Stimulated activated CD4-positive, alpha-beta T cell treated with anti-CD3 and anti-CD28 coated beads, Interleukin-1b, Interleukin-23, amount 100 ng/mL, for 4 hours (primary cell): ENCODE measurements around the gene CISD1.
A peak's percentile ranks its signal among the peaks of the same experiment; 100 is the strongest.

Experiments
- DNase-seq, 2 donors: peaks; one replicate each; pipeline ENCODE4 v3.0.0-alpha.2; 2020; ENCODE audit warnings: low read depth in 2 of 2

The CISD1 gene

GRCh38 chr10:58265249-58265648 lies 3.7 kb upstream of the CISD1 start:
- DNase-seq = no peak

DNA sequence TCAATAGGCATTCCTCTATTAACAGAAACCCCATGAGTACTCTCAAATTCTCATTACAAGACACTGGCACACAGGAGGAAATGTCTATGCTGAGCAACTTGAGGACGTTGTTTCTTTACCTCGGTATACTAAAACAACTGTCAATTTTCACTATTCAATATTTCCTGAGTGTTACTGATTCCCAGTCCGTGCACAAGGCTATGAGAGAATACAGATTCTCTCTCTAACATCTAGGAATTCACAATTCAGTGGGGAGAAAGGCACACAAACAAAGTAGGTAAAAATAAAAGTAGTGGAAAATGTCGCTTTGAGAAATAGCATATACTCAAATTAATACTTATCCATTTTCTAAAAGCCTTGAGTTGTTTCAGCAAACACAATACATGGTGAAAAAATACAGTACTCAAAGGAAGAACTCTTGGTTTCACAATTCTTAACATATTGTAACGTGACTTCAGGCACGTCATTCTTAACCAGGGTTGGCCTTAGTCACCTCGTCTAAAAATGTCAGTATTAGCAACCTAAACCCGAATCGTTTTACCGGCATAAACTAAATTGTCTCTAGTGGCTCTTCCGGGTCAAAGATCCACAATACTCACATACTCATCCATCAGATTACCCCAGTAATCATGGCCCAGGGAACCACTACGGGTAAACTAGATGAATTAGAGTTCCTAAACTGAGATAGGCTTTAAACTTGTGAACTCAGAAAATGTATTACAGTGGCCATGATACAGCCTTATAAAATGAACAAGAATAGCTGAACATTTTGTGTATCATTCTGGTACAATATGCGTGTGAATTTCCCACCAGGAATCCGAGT lies 2.7 kb upstream of the CISD1 start:
- peak in 1 of 2 donors; percentile 6 for DNase-seq

DNA sequence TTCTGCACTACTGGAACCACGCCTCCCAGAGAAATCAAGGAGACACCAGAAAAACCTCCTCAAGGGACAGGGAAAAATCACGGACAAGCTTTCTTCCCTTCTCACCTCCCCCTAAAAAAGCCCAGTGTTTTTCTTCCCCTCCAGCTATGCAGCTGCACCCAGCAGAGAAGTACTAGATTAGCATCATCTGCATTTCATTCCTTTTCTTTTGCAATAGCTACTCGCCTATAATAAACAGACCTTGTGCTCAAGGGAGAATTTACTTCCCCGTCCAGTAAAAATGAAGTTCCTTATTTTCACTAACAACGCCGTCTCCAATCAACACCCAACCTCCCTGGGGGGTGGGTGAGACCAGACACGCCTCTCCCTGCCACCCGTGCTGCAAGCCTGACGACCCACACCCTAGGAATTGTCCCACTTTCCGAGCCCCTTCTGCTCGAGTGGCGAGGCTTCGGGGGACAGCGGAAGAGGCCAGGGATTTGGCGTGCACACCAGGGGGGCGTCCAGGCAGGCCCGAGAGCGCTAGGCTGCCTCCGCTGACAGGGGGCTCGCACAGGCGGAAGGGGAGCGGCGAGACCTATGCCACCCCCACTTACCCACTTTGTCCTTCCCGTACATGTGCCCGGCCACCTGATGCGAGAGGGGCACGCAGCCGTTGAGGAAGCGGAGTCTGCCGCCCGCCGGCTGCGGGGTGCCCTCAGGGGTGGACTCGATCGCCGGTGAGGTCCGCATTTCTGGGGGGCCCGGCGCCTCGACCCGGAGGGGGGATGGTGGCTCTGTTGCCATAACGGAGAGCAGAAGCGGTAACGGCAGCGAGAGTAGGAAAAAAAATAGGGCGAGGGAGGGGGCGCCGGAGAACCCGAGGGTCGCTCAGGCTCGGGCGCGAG lies 1.9 kb upstream of the CISD1 start:
- DNase-seq = peak; percentile 8 to 20

- DNase-seq = peak; percentile 87 to 90
Measured at GRCh38 chr10:58267713-58268453, 1.1 kb upstream of the CISD1 start, which contains the start of gene IPMK. TSS of gene IPMK (minus strand) at chr10:58267894. CDS start at chr10:58267611, 283 bp downstream.

DNA sequence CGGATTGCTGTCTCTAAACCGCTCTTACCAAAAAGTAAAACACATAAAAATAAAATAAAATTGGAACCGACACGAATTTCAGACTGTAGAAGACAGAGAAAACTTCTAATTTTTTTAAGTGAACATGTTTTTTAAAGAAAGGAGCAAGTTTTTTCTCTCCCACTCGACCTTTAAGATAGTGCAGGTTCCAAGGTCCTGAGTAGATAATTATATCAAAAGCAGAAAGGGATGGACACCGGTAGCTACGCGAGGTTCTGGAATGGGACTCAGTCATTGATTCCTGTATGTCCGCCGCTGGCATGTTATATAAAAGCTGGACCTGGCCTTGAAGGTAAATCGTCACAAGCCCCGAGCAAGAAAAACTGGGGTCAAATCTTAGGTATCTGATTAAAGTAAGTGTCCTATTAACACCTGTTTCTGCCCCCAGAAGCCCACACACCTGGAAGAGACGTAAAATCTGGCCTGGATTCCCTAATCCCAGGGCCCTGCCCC lies 462 bp upstream of the CISD1 start:
- DNase-seq = no peak

DNA sequence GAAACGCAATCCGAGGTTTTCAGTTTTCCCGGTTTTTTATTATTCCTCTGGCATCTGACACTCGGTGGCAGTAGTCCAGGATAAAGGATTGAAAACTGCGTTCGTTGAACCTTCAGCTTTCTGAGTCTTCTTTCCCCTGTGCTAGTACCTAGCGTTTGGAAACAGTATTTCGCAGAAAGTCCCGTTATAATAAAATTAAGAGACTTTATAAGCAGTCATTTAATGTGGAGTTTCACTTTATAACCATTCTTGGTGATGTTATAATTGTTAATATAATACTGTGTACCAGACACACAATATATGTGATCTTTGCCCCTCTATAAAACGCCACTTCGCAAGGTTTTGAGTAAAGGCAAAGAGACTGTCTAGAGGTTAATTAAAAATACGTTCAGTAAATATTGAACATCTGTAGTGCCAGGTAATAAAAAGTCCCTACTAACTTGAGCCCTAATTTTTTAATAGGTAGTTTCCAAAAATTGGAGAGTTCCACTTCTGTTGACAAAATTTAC lies 874 bp downstream of the CISD1 start:
- DNase-seq = no peak

- no peak for DNase-seq
Measured at GRCh38 chr10:58275261-58275660, 6.3 kb downstream of the CISD1 start.

DNA sequence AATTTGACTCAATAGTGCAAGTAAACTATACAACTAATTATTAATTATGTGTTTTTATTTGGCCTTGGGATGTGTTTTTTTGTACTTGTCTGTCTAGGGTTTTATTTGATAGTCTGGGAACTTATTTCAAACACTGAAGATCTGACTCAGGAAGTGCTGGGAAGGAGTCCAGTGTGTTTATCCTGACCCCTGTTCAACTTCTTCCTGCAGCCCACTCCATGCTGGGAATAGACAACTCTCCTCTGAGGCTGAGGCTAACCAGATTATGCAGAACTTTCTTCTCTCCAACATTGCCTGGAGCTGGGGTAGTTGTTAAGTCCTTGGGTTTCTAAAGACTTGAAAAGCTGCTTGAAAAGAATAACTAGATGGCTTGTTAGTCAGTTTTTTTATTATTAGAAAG lies 6.9 kb downstream of the CISD1 start:
- DNase-seq = no peak

GRCh38 chr10:58278274-58278961 lies 9.5 kb downstream of the CISD1 start:
- DNase-seq = no peak

DNA sequence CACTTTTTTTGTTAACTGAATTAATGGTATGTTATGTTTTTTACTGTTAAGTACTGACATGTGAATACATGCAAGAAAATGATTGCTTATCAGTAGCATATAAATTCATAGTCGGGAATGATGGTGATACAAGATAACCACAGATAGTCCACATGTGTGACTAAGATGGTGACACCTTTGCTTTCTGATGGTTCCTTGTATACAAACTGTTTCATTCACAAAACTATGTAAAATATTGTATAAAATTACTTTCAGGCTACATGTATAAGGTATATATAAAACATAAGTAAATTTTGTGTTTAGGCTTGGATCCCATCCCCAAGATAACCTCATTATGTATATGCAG lies 10.0 kb downstream of the CISD1 start:
- DNase-seq = no peak

DNA sequence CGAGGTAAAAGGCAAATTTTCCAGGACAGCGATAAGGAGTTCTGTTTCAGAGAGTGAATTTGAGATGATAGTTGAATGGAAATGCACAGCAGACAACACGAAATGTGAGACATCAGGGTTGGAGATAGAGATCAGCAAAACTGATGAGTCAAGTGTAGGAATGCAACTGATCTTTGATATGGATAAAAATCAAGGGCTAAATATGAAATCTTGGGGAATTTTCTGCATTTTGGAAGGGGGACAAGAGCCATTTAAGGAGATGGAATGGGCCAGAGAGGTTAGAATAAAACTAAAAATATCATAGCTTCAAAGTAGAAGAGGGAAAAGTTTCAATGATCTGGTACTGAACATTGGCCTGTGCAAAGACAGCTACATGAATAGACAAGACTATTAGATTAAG lies 11.5 kb downstream of the CISD1 start:
- DNase-seq = no peak

GRCh38 chr10:58281092-58281752 lies 12.3 kb downstream of the CISD1 start:
- DNase-seq = no peak

GRCh38 chr10:58282615-58283014 lies 13.7 kb downstream of the CISD1 start:
- DNase-seq = no peak

DNA sequence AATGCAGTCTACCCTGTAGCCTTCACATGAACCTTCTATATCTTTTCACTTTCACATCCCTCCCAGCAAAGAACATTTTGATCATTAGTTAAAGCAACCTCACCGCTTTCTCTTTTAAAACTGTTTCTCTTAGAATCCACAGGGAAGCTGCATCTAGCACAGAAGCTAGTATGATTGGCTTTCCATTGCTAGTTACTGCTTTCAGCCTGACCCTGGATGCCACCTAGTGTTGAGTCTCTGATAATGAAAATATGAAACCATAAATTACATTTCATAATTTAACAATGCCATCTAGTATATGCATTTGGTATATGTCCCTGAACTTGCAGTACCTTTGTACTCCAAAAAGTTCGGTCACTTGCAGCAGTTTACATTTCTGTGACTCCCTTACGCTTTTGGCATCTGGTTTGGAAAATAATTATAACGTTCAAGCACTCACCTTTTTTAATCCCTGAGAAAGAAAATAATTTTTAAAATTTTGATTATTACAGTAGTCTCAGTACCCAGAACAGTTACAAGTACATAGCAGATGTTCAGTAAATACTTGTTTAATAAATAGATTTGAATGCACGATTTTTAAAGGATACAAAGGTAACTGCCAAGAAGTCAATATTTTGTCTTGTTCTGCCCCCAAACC lies 22.7 kb downstream of the CISD1 start:
- DNase-seq = peak in 1 of 2 donors; percentile 29

GRCh38 chr10:58293989-58294388 lies 25.0 kb downstream of the CISD1 start:
- DNase-seq = no peak

DNA sequence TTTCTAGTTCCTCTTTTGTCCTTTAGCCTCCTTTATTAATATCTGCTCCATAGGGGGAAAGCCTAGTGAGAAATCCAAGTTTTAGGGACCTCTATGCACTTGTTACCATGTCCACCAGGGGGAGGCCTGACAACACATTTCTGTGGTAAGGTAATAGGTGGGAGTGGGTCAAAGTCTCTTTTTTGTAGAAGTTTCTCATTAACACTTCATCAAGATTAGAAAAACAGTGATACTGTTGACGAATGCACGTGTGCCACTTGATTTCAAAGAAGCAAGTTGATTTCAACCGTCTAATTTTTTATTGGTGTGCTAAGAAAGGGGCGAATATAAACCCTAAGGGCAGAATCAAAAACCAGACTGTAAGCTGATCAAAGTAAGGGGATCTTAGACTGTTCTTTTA lies 30.6 kb downstream of the CISD1 start:
- DNase-seq = peak; percentile 31 to 51

DNA sequence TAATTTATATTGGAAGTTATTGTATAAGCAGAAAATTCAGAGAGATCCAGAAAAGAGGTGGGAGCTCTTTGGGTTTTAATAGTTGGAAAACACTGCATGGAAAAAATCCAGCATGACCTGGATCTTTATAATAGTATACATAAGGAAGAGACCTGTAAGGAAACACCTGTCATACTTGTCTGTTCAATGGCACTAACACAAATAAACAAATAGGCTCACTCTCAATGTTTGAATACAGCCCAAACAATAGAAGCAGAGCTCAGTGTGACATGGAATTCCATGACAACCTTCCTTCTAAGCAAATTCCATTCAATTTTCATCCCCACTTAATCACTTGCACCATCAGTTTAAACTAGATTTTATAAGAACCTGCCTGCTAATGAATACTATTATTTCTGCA lies 31.7 kb downstream of the CISD1 start:
- no peak for DNase-seq

DNA sequence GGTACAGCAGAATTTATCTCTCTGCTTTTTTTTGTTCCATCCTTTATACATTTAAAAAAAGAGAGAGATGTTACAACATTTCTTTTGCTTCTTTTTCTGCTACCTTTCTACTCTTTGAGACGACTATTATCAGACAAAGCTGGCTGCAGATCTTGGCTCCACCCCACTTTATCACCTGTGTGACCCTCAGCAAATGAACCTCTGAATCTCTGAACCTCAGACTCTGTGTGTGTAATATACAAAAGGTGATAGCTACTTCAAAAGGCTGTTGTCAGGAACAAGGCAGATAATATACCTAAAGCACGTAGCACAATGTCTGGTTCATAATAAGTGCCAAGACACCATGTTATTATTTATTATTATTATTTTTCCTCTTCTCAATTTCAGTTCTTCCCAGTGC lies 33.3 kb downstream of the CISD1 start:
- DNase-seq = no peak

- DNase-seq = no peak
Measured at GRCh38 chr10:58304099-58304633, 35.2 kb downstream of the CISD1 start.

- no peak for DNase-seq
Measured at GRCh38 chr10:58305821-58306220, 36.9 kb downstream of the CISD1 start.
